NCI-H1436 treated with DMSO at 0.1 percent for 48 hours (cell line): ENCODE measurements around the gene USP3.
"Not testable (repeated sequence)": the region's sequence is repeated elsewhere in the genome, so short reads cannot be mapped to it uniquely, and the experiment has no call there.

ENCODE experiments used
- DNase-seq: peaks from one replicate; lab custom pipeline; 2025; lab: John Stamatoyannopoulos, UW

USP3 gene

GRCh38 chr15:63610209-63610841, 105.9 kb downstream of the USP3 start:
- DNase-seq = peak; percentile 17

DNA sequence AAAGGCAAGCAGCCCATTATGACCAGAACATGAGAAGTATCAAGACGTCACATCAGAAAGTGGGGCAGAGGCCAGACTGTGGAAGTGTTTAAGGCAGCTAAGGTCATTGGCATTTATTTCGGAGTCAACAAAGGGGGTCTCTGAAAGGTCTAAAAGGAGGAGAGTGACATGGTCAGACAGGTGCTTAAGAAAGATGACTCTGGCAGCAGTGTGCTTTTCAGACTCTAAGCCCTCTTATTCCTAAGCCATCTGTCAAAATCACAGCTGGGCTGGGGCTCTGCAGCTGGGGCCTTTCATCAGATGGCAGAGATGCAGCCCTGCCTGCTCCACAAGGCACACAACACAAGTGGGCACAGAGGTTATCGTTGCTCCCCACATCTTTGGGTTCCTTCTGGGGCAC, 106.8 kb downstream of the USP3 start:
- DNase-seq = no peak

GRCh38 chr15:63612300-63612699, 107.9 kb downstream of the USP3 start:
- DNase-seq = no peak

DNA sequence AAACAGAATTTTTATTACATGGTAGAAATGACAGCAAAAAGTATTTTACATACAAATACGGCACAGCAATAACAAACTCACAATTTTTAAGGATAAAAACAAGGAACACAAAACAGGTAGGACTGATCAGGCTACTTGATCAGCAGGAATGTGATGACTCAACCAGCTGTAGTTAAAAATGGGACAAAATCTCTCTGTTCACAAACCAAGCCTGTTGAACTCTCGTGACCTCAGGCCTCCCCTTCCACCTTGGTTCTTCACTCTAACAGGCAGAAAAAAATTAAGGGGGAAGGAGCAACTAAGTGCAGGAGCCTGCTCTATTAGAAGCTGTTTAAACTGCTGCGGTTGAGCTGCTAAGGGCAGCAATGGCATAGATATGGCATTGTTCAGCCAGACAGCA, 111.5 kb downstream of the USP3 start:
- DNase-seq = no peak

DNA sequence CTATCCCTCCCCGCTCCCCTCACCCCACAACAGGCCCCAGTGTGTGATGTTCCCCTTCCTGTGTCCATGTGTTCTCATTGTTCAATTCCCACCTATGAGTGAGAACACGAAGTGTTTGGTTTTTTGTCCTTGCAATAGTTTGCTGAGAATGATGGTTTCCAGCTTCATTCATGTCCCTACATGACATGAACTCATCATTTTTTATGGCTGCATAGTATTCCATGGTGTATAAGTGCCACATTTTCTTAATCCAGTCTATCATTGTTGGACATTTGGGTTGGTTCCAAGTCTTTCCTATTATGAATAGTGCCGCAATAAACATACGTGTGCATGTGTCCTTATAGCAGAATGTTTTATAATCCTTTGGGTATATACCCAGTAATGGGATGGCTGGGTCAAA, 112.8 kb downstream of the USP3 start:
- not testable (repeated sequence) for DNase-seq

GRCh38 chr15:63617627-63618026, 113.2 kb downstream of the USP3 start:
- not testable (repeated sequence) for DNase-seq

GRCh38 chr15:63620760-63621159, 116.4 kb downstream of the USP3 start:
- not testable (repeated sequence) for DNase-seq

DNA sequence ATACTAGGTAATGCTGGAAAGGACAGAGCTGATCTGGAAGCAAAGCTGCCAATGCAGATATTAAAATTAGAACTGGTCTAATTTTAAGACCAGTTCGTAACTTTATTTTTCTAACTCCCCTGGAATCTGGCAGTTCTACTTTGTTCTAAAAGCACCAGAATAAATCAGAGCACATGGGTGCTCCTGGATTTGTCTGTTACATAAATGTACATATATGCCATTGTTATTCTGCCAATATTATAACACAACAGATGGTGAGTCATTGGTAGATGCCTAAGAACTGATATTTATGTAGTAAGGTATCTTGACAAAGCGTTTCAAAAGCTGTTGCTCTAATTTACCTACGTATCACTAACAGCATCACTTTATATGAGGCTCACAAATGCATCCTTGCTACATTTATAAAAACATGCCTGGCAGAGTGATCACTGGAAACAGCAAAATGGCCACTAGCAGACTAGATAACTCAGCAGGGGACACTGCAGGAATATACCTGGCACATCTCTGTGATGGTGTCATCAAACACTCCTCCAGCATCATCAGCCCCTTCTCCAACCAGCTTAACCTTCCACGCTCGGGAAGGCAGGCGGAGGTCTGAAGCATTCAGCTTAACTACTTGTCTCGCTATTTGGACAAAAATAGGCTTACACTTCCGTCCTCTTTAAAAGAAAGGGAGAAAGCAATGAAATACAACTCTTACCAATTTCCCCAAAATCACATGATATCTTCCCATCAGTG, 119.0 kb downstream of the USP3 start:
- DNase-seq = no peak

GRCh38 chr15:63626955-63627354, 122.6 kb downstream of the USP3 start:
- DNase-seq = no peak

- DNase-seq = no peak
These were observed 123.9 kb downstream of the USP3 start for GRCh38 chr15:63628123-63628822.

GRCh38 chr15:63630036-63630751, 125.8 kb downstream of the USP3 start:
- DNase-seq = no peak

DNA sequence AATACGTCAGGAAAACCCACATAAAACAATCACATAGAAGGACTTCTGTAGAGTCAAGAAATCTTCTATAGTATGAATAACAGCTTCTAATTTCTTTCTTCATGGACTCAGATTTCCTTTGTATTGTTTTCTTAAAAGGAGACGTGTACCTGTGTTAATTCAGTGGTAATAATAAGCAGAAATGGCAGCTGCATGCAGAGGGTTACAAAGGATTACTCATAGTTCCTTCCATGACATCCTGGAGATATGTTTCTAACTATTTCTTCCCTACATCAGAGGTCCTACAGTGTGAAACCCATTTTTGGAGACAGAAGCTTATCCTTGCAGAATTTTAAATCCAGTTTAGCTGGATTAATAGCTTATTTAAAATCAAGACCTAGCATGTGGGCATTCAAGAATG, 128.9 kb downstream of the USP3 start:
- DNase-seq = no peak

DNA sequence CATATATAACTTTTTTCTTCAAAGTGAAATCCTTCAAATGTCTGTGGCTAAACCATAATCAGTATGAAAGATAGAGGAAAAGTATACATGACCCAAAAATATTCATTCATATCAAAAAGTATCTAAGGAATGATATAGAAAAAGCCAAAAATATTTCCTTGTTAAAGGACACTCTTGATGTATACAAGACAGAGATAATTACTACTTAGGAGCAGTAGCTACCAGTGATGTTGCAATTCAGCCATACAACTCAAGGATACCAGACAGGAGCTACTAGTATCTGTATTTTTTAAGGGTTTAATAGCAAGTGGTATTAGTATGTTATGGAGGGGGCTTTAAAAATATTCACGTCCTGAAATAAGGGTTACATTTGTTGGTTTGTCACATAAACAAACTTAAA, 129.8 kb downstream of the USP3 start:
- no peak for DNase-seq

DNA sequence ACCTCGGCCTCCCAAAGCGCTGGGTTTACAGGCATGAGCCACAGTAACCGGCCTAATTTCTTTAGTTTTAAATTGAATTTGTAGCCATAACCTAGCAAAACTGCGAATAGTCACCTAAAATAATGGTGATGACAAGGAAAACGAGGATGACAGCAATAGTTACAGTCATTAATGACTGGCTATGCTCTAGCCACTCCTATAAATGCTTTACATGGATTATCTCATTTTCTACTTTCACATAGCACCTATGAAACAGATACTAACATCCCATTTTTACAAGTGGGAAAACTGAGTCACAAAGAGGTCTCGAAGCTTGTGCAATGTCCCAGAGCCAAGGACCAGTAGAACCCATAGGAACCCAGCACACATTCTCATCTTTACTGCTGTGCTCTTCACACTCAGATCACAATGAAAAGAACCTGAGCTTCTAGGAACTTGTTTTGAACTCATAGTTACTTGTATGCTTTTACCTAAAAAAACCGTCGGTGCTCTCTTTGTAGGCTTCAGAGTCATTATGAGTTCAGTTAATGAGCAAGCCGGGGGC, 132.2 kb downstream of the USP3 start:
- no peak for DNase-seq

DNA sequence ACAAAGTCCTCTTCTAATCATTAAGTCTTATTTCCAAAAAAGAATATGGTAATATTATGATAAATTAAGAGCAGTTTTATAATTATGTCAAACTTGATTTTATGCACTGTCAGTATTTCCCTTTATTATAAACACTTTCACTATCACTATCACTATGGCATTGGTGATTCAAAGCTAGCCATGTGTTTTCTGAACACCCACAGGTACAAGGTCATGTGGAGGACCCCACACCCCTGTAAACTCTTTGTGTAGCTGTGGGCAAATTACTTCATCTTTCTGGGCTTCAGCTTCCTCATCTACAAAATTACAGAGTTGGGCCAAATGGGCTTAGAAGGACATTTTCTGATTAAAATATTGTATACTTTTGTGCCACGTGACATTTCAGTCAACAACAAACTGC, 134.4 kb downstream of the USP3 start:
- DNase-seq = no peak

- no peak for DNase-seq
These were observed 135.8 kb downstream of the USP3 start for GRCh38 chr15:63640146-63640545.
